Activated B cell treated with CpG ODN at 0.5 μM for 24 hours (primary cell): ENCODE results near the gene NFIB. TPM values are rescaled to one million over a fixed set of nuclear protein-coding genes. Genes with fewer than 3 reads are reported as not detected.

Source experiments
- ATAC-seq: fragments of 200-7000 bp; cut with Tn5 transposase; one replicate; pipeline ENCODE4 v1.10.0; 2021; ENCODE audit warnings: low read depth, mild to moderate bottlenecking, moderate library complexity
- CTCF ChIA-PET: fragments of 350-600 bp; sonication (Branson Sonifier 250); formaldehyde crosslinking; loops from one replicate; lab custom pipeline; 2021; ENCODE audit warnings: antibody characterized with exemption; lab: Charles Lee
- POLR2A ChIA-PET: fragments of 350-600 bp; sonication (Branson Sonifier 250); formaldehyde crosslinking; loops from one replicate; lab custom pipeline; 2021; ENCODE audit warnings: antibody characterized with exemption; lab: Charles Lee
- DNase-seq: peaks from one replicate; pipeline ENCODE4 v3.0.0; 2022
- H3K27ac Mint-ChIP-seq: one replicate; pipeline ENCODE4 v1.8.0; 2020; ENCODE audit warnings: mixed read lengths
- H3K27me3 Mint-ChIP-seq: one replicate; pipeline ENCODE4 v1.8.0; 2021; ENCODE audit warnings: mixed read lengths
- H3K36me3 Mint-ChIP-seq: one replicate; pipeline ENCODE4 v1.8.0; 2021; ENCODE audit warnings: low read depth, mixed read lengths
- H3K4me1 Mint-ChIP-seq: one replicate; pipeline ENCODE4 v1.8.0; 2021; ENCODE audit warnings: mixed read lengths
- H3K4me3 Mint-ChIP-seq: one replicate; pipeline ENCODE4 v1.8.0; 2020; ENCODE audit warnings: mild to moderate bottlenecking, mixed read lengths
- H3K9me3 Mint-ChIP-seq: one replicate; pipeline ENCODE4 v1.8.0; 2020; ENCODE audit warnings: mixed read lengths
- CTCF ChIP-seq: fragments of 200-600 bp; IDR thresholded peaks from one replicate; pipeline ENCODE4 v1.8.0; 2022; ENCODE audit warnings: antibody characterized with exemption, mild to moderate bottlenecking
- intact Hi-C: fragments of 100-400 bp; cut with micrococcal nuclease; formaldehyde crosslinking; loops from one replicate; pipeline ENCODE4 v1.15.1; 2024
- total RNA-seq: library from RNA; stranded (reverse); gene quantifications from 2 replicates; pipeline ENCODE4 v1.2.3, GENCODE V29; 2022

The NFIB gene
- total RNA-seq, 1 donor from 2014 or later, result not detected

- DNase-seq (no peak), ATAC-seq (no peak)
- intact Hi-C loops, result loop anchor here (2.0 kb wide), 1 partner anchor 35 kb away; no protein-coding TSS in a partner anchor
- Mint-ChIP-seq H3K27ac (no peak overlapping the region), H3K4me3 (no peak overlapping the region), H3K4me1 (peaks cover 16% of the 10 kb centered on the region), H3K27me3 (peaks cover 54% of the 10 kb centered on the region), H3K36me3 (no peaks in the 10 kb centered on the region), H3K9me3 (no peaks in the 10 kb centered on the region)
- ChIA-PET POLR2A (no interaction called here), CTCF (no interaction called here)
- TF ChIP-seq CTCF, result no peak
These were observed 33.6 kb upstream of the NFIB start for GRCh38 chr9:14347406-14348122.

GRCh38 chr9:14346811-14347405 is 33.0 kb upstream of the NFIB start:
- intact Hi-C loops, result no loop called here
- H3K4me1 Mint-ChIP-seq, result peaks cover 16% of the 10 kb centered on the region
- DNase-seq, result no peak
- H3K9me3 Mint-ChIP-seq, result no peaks in the 10 kb centered on the region
- ChIA-PET CTCF (no interaction called here), POLR2A (no interaction called here)
- H3K27me3 Mint-ChIP-seq, result peaks cover 48% of the 10 kb centered on the region
- no peak for TF ChIP-seq CTCF
- H3K36me3 Mint-ChIP-seq, result no peaks in the 10 kb centered on the region
- H3K4me3 Mint-ChIP-seq, result no peak overlapping the region
- H3K27ac Mint-ChIP-seq, result no peak overlapping the region
- ATAC-seq, result no peak

GRCh38 chr9:14346231-14346791 is 32.4 kb upstream of the NFIB start:
- CTCF ChIA-PET, result no interaction called here
- H3K36me3 Mint-ChIP-seq, result no peaks in the 10 kb centered on the region
- H3K27me3 Mint-ChIP-seq, result peaks cover 42% of the 10 kb centered on the region
- no peak overlapping the region for H3K27ac Mint-ChIP-seq
- intact Hi-C loops, result no loop called here
- H3K4me1 Mint-ChIP-seq, result peaks cover 16% of the 10 kb centered on the region
- no peak for TF ChIP-seq CTCF
- no peaks in the 10 kb centered on the region for H3K9me3 Mint-ChIP-seq
- no peak for ATAC-seq
- POLR2A ChIA-PET, result no interaction called here
- no peak for DNase-seq
- H3K4me3 Mint-ChIP-seq, result no peak overlapping the region

GRCh38 chr9:14345354-14346230 is 31.7 kb upstream of the NFIB start:
- Mint-ChIP-seq H3K27ac (no peak overlapping the region), H3K27me3 (peaks cover 35% of the 10 kb centered on the region), H3K4me3 (no peak overlapping the region), H3K36me3 (no peaks in the 10 kb centered on the region), H3K4me1 (peaks cover 16% of the 10 kb centered on the region), H3K9me3 (no peaks in the 10 kb centered on the region)
- ChIA-PET POLR2A (no interaction called here), CTCF (interaction anchor here (1.3 kb wide), 1 partner anchor 8 kb away, joined by 6 read pairs; no protein-coding TSS in a partner anchor)
- no peak for DNase-seq
- ATAC-seq, result no peak
- intact Hi-C loops, result no loop called here
- TF ChIP-seq CTCF, result no peak
